HK-2 (cell line): Measurements from ENCODE around the gene PCMT1.
"Not testable (repeated sequence)": the region's sequence is repeated elsewhere in the genome, so short reads cannot be mapped to it uniquely, and the experiment has no call there.

Experiments used
- DNase-seq: peaks from one replicate; pipeline ENCODE4 v3.0.0-alpha.2; 2018; ENCODE audit not compliant: unreplicated experiment

Gene PCMT1

GRCh38 chr6:149820506-149820905 lies 71.0 kb downstream of the PCMT1 start:
- no peak for DNase-seq

- no peak for DNase-seq
These were observed 72.0 kb downstream of the PCMT1 start for GRCh38 chr6:149821492-149821891.

- no peak for DNase-seq
These were observed 73.5 kb downstream of the PCMT1 start for GRCh38 chr6:149823013-149823412.

- DNase-seq = no peak
These were observed 75.8 kb downstream of the PCMT1 start for GRCh38 chr6:149825292-149825691.

- DNase-seq = no peak
These were observed 81.3 kb downstream of the PCMT1 start for GRCh38 chr6:149830731-149831307.

- DNase-seq = no peak
These were observed 81.8 kb downstream of the PCMT1 start for GRCh38 chr6:149831308-149831820.

- no peak for DNase-seq
These were observed 84.1 kb downstream of the PCMT1 start for GRCh38 chr6:149833651-149834050.

GRCh38 chr6:149834513-149835481 lies 85.3 kb downstream of the PCMT1 start:
- DNase-seq = peak; percentile 65

- peak; percentile 55 for DNase-seq
These were observed 91.0 kb downstream of the PCMT1 start for GRCh38 chr6:149840345-149841075.

GRCh38 chr6:149842331-149842730 lies 92.8 kb downstream of the PCMT1 start:
- DNase-seq = no peak

- no peak for DNase-seq
These were observed 93.6 kb downstream of the PCMT1 start for GRCh38 chr6:149843051-149843633.

GRCh38 chr6:149844036-149844435 lies 94.5 kb downstream of the PCMT1 start:
- not testable (repeated sequence) for DNase-seq

- no peak for DNase-seq
These were observed 94.9 kb downstream of the PCMT1 start for GRCh38 chr6:149844480-149844879.

- no peak for DNase-seq
These were observed 96.0 kb downstream of the PCMT1 start for GRCh38 chr6:149845549-149845948.

- peak; percentile 50 for DNase-seq
These were observed 96.8 kb downstream of the PCMT1 start for GRCh38 chr6:149846321-149846720.

GRCh38 chr6:149847939-149848267 lies 98.4 kb downstream of the PCMT1 start:
- DNase-seq = no peak

- not testable (repeated sequence) for DNase-seq
These were observed 98.8 kb downstream of the PCMT1 start for GRCh38 chr6:149848343-149848742.

GRCh38 chr6:149851461-149852110 lies 102.0 kb downstream of the PCMT1 start:
- no peak for DNase-seq

- DNase-seq = no peak
These were observed 102.6 kb downstream of the PCMT1 start for GRCh38 chr6:149852180-149852579.

- DNase-seq = no peak
These were observed 103.3 kb downstream of the PCMT1 start for GRCh38 chr6:149852881-149853280.

GRCh38 chr6:149854017-149854416 lies 104.5 kb downstream of the PCMT1 start:
- DNase-seq = not testable (repeated sequence)
